Nephron progenitor cell (in vitro differentiated cells): Measurements from ENCODE around the gene WNT9B.

ENCODE experiments used
- DNase-seq: peaks from one replicate; pipeline ENCODE4 v3.0.0; 2021
- H3K27ac Mint-ChIP-seq: 2 replicates; pipeline ENCODE4 v1.8.0; 2021; ENCODE audit warnings: mild to moderate bottlenecking, moderate library complexity, mixed read lengths
- H3K27me3 Mint-ChIP-seq: 2 replicates; pipeline ENCODE4 v1.8.0; 2021; ENCODE audit warnings: mild to moderate bottlenecking, low read depth, mixed read lengths; ENCODE audit not compliant: poor library complexity
- H3K36me3 Mint-ChIP-seq: 2 replicates; pipeline ENCODE4 v1.8.0; 2021; ENCODE audit warnings: low read depth, mixed read lengths
- H3K4me1 Mint-ChIP-seq: 2 replicates; pipeline ENCODE4 v1.8.0; 2021; ENCODE audit warnings: mixed read lengths
- H3K4me3 Mint-ChIP-seq: 2 replicates; pipeline ENCODE4 v1.8.0; 2021; ENCODE audit warnings: mild to moderate bottlenecking, moderate library complexity, mixed read lengths
- H3K9me3 Mint-ChIP-seq: 2 replicates; pipeline ENCODE4 v1.8.0; 2021; ENCODE audit warnings: mild to moderate bottlenecking, moderate library complexity, mixed read lengths
- TF ChIP-seq, protein P1 (sequence below): fragments of 200-600 bp; sonication (generic); IDR thresholded peaks from 2 replicates; pipeline ENCODE4 v1.5.0; 2021; ENCODE audit warnings: antibody characterized with exemption

Gene WNT9B

DNA sequence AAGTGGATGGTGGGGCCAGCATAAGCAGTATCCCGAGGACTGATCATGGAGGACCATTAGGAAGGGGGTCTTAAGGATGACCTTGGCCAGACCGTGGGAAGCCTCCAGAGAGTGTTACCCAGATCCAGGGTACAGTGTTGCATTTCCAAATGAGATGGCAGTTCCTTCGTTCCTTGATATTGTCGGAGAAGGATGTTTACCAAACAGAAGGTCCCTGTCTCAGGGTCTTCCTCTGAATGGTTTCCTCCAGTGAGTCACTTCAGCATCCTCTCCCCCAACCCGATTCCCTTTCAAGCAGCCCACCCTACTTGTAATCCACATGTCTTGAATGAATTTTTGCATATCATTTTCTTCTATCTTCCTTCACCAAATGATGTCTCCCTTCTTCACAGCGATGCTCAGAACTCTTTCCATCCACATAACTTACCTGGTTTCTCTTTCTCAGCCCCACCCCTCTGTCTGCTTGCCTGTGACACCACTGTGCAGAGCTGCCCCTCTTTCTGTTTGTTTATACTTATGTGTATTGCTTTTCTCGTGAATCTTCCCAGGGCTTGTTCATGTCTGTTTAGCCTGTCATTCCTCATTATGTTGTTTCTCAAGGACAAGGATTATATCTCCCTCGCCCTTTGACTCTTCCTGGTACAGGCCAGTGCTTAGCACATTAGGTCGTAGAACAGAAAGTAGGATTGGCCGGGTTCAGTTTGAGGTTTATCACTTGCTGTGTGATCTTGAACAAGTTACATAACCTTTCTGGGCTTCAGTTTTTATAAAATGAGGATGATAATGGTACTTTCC is 77.3 kb downstream of the WNT9B start:
- H3K4me1 Mint-ChIP-seq: peaks cover 24% of the 10 kb centered on the region
- no peaks in the 10 kb centered on the region for H3K9me3 Mint-ChIP-seq
- peaks cover 28% of the 10 kb centered on the region for H3K36me3 Mint-ChIP-seq
- H3K4me3 Mint-ChIP-seq: no peak overlapping the region
- H3K27ac Mint-ChIP-seq: peak overlapping the region; percentile 64
- no peak for DNase-seq
- H3K27me3 Mint-ChIP-seq: no peaks in the 10 kb centered on the region
- TF ChIP-seq, protein P1, sequence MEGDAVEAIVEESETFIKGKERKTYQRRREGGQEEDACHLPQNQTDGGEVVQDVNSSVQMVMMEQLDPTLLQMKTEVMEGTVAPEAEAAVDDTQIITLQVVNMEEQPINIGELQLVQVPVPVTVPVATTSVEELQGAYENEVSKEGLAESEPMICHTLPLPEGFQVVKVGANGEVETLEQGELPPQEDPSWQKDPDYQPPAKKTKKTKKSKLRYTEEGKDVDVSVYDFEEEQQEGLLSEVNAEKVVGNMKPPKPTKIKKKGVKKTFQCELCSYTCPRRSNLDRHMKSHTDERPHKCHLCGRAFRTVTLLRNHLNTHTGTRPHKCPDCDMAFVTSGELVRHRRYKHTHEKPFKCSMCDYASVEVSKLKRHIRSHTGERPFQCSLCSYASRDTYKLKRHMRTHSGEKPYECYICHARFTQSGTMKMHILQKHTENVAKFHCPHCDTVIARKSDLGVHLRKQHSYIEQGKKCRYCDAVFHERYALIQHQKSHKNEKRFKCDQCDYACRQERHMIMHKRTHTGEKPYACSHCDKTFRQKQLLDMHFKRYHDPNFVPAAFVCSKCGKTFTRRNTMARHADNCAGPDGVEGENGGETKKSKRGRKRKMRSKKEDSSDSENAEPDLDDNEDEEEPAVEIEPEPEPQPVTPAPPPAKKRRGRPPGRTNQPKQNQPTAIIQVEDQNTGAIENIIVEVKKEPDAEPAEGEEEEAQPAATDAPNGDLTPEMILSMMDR: no peak

DNA sequence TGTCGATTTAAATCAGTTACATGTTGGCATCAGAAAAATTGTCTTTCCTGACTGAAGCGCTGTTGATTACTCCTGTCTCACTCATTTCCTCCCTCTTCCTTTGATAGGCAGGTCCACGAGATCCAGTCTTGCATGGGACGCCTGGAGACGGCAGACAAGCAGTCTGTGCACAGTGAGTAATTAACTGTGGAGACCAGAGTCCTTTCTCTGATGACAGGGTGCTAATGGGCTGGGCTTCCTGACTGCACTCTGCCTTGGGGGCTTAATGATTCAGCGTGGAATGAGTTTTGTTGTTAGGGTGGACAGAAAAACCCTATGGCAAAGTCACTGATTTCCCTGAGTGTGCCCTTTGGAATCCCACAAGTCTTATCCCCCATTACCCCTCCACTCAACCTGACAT is 78.0 kb downstream of the WNT9B start:
- H3K27me3 Mint-ChIP-seq: no peaks in the 10 kb centered on the region
- H3K4me3 Mint-ChIP-seq: no peak overlapping the region
- TF ChIP-seq, protein P1: no peak
- peaks cover 34% of the 10 kb centered on the region for H3K36me3 Mint-ChIP-seq
- H3K9me3 Mint-ChIP-seq: no peaks in the 10 kb centered on the region
- H3K27ac Mint-ChIP-seq: no peak overlapping the region
- H3K4me1 Mint-ChIP-seq: peaks cover 16% of the 10 kb centered on the region
- no peak for DNase-seq

DNA sequence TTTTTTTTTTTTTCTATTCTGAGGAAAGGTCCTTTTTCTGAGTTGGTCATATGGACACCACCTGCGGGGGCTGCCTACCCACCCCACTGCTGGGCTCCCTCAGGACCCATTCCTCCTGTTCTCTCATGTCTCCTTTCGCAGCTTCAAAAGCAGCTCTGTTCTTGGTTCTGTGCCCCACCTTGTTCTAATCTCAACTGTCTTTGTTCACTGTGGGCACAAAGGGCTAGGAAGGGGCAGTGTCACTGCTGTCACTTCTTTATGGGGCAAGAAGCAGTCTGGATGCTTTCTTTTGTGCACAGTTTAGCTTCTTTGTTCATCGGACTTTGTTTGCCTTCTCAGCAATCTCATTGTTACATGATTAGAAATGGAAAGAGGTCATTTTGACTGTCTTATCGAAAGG is 78.7 kb downstream of the WNT9B start:
- no peaks in the 10 kb centered on the region for H3K9me3 Mint-ChIP-seq
- H3K4me1 Mint-ChIP-seq: peaks cover 14% of the 10 kb centered on the region
- no peaks in the 10 kb centered on the region for H3K27me3 Mint-ChIP-seq
- H3K27ac Mint-ChIP-seq: peak overlapping the region; percentile 89
- TF ChIP-seq, protein P1: no peak
- peaks cover 41% of the 10 kb centered on the region for H3K36me3 Mint-ChIP-seq
- no peak overlapping the region for H3K4me3 Mint-ChIP-seq
- DNase-seq: no peak

DNA sequence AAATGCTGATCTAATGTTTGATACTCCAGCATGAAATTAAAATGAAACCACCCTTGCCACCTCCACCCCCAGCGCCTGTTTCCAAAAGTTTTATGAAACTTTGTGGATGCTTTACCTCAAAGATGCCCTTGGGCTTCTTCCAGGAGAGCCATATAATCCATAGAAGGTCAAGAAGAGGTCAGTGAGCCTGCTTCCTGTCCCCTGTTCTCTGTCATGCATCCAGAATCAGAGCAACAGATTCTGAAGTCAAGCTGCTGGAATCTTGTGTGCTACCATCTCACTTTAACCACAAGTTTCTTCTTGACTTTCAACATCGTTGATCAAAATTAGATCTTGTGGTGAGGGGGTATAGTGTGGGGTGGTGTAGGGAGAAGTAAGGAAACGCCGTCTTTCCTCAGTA is 80.2 kb downstream of the WNT9B start:
- H3K9me3 Mint-ChIP-seq: no peaks in the 10 kb centered on the region
- H3K36me3 Mint-ChIP-seq: peaks cover 53% of the 10 kb centered on the region
- no peak overlapping the region for H3K4me3 Mint-ChIP-seq
- TF ChIP-seq, protein P1: no peak
- no peaks in the 10 kb centered on the region for H3K27me3 Mint-ChIP-seq
- H3K27ac Mint-ChIP-seq: no peak overlapping the region
- no peak for DNase-seq
- peaks cover 5% of the 10 kb centered on the region for H3K4me1 Mint-ChIP-seq

DNA sequence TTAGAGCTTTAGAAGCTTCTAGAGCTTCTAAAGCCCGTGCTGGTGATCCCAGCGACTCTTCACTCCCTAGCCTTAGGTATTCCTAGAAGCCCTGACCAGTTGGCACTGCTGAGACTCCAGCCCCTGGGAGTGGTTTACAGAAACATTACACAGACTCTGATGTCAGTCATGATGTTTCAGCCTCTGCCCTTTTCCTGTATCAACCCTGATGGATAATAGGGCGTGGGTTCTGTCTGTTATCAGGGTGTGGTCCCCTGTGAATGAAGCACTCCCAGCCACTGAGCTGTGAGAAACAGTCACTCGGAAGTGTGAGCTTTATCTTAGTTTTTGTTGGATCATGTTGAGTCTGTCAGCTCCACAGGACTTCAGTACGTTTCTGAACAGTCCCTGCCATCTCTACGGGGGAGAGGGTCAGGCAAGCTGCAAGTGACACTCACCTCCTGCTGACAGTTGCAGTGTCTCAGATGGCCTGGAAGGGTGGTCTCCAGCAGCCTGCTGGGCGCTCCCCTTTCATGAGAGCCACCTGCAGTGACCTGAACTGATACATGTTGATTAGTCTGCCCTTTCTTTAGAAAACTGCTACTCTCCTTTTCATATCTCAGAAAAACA is 84.4 kb downstream of the WNT9B start:
- Mint-ChIP-seq H3K4me3 (no peak overlapping the region), H3K4me1 (no peaks in the 10 kb centered on the region)

More for the DNA sequence above, 84.4 kb downstream of the WNT9B start:
- Mint-ChIP-seq H3K27ac (no peak overlapping the region), H3K36me3 (peaks cover 81% of the 10 kb centered on the region), H3K9me3 (no peaks in the 10 kb centered on the region), H3K27me3 (peaks cover 4% of the 10 kb centered on the region)
- TF ChIP-seq, protein P1: no peak
- no peak for DNase-seq
